HepG2 (cell line): ENCODE results near the gene ACTN4. TPM values are rescaled to one million over a fixed set of nuclear protein-coding genes. Genes with fewer than 3 reads are reported as not detected.
A peak's percentile ranks its signal among the peaks of the same experiment; 100 is the strongest.

Experiments used
- CENPT ChIP-seq: sonication (generic); formaldehyde crosslinking; IDR thresholded peaks from 2 replicates; pipeline ENCODE4 v1.8.0; 2022; ENCODE audit warnings: low read depth, mild to moderate bottlenecking, moderate library complexity, missing genetic modification reagents
- FOSL1 ChIP-seq: sonication (generic); formaldehyde crosslinking; IDR thresholded peaks from 2 replicates; pipeline ENCODE4 v1.9.0; 2021; ENCODE audit warnings: missing genetic modification reagents, borderline replicate concordance
- HNRNPH1 ChIP-seq: fragments of 200-400 bp; formaldehyde crosslinking; optimal IDR thresholded peaks from 2 replicates; pipeline ENCODE3; 2017; ENCODE audit warnings: mild to moderate bottlenecking, low read depth, low read length
- MBD4 ChIP-seq: IDR thresholded peaks from 2 replicates; pipeline ENCODE4 v1.6.1; 2012; ENCODE audit warnings: low read length, inconsistent platforms, borderline replicate concordance
- TMF1 ChIP-seq: sonication (generic); formaldehyde crosslinking; IDR thresholded peaks from 2 replicates; pipeline ENCODE4 v1.8.1; 2022; ENCODE audit warnings: low read depth, missing genetic modification reagents
- ZNF256 ChIP-seq: sonication (generic); formaldehyde crosslinking; conservative IDR thresholded peaks from 2 replicates; pipeline ENCODE4 v1.4.0; 2020; ENCODE audit warnings: missing genetic modification reagents
- ZNF605 ChIP-seq: sonication (generic); formaldehyde crosslinking; IDR thresholded peaks from 2 replicates; pipeline ENCODE4 v1.8.0; 2022; ENCODE audit warnings: mild to moderate bottlenecking, missing genetic modification reagents
- polyA plus RNA-seq, 8 experiments: library from polyadenylated mRNA; depleted of rRNA in 3 of 8; stranded (reverse) in 7 of 8; unstranded in 1 of 8; fragments of >200 nt; fragmentation: Illumina TruSeq in 4 of 8; extraction: Trizol in 4 of 8; gene quantifications; 2 replicates each; pipeline versions ENCODE4 v1.2.1 to v1.2.3, GENCODE V29; 2011 to 2016; ENCODE audit warnings: low read depth in 4 of 8, missing spikeins in 1 of 8, mixed read lengths in 1 of 8; ENCODE audit not compliant: insufficient read depth in 1 of 8
- total RNA-seq, 5 experiments: library from RNA; depleted of rRNA; stranded (reverse); fragments of >200 nt; fragmentation: Illumina TruSeq; extraction: Trizol; gene quantifications; 2 replicates each; pipeline ENCODE4 v1.2.3, GENCODE V29; 2016; ENCODE audit warnings: low read depth in 1 of 5
- TF ChIP-seq, protein P1 (sequence below): sonication (generic); formaldehyde crosslinking; IDR thresholded peaks from 2 replicates; pipeline ENCODE4 v1.4.0; 2020; ENCODE audit warnings: missing genetic modification reagents
- TF ChIP-seq, protein P2 (sequence below): sonication (generic); formaldehyde crosslinking; IDR thresholded peaks from 2 replicates; pipeline ENCODE4 v1.5.0; 2020; ENCODE audit warnings: mild to moderate bottlenecking, missing genetic modification reagents
- TF ChIP-seq, protein P3 (sequence below): sonication (generic); formaldehyde crosslinking; IDR thresholded peaks from 2 replicates; pipeline ENCODE4 v1.4.0; 2020; ENCODE audit warnings: missing genetic modification reagents
- TF ChIP-seq, protein P4 (sequence below): sonication (generic); formaldehyde crosslinking; IDR thresholded peaks from 2 replicates; pipeline ENCODE4 v1.9.0; 2021; ENCODE audit warnings: missing genetic modification reagents, mild to moderate bottlenecking, borderline replicate concordance
- TF ChIP-seq, protein P5 (sequence below): sonication (generic); formaldehyde crosslinking; IDR thresholded peaks from 2 replicates; pipeline ENCODE4 v1.4.0; 2020; ENCODE audit warnings: mild to moderate bottlenecking, missing genetic modification reagents
- TF ChIP-seq, protein P6 (sequence below): sonication (generic); formaldehyde crosslinking; IDR thresholded peaks from 2 replicates; pipeline ENCODE4 v1.9.0; 2021; ENCODE audit warnings: missing genetic modification reagents, borderline replicate concordance

Gene ACTN4
- total and polyA plus RNA-seq, 2 of the 13 experiments (the other 11 are each of a cell fraction or from before 2014, with no cell fraction given): 171 to 192 TPM

DNA sequence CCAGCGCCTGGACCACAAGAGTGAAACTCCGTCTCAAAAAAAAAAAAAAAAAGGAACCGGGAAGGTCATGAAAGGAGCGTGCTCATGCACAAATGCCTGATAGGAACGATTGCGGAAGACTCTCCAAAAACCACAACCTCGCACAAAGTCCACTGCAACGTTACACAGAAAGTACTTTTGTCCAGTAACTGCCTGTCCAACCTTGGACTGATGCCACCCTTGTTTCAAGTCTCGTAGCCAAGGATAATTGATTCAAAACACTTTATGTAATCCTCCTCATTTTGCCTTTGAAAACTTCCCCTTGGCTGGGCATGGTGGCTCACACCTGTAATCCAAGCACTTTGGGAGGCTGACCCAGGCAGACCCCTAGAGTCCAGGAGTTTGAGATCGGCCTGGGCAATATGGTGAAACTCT, 112.1 kb downstream of the ACTN4 start (continued):
- TF ChIP-seq, protein P1, sequence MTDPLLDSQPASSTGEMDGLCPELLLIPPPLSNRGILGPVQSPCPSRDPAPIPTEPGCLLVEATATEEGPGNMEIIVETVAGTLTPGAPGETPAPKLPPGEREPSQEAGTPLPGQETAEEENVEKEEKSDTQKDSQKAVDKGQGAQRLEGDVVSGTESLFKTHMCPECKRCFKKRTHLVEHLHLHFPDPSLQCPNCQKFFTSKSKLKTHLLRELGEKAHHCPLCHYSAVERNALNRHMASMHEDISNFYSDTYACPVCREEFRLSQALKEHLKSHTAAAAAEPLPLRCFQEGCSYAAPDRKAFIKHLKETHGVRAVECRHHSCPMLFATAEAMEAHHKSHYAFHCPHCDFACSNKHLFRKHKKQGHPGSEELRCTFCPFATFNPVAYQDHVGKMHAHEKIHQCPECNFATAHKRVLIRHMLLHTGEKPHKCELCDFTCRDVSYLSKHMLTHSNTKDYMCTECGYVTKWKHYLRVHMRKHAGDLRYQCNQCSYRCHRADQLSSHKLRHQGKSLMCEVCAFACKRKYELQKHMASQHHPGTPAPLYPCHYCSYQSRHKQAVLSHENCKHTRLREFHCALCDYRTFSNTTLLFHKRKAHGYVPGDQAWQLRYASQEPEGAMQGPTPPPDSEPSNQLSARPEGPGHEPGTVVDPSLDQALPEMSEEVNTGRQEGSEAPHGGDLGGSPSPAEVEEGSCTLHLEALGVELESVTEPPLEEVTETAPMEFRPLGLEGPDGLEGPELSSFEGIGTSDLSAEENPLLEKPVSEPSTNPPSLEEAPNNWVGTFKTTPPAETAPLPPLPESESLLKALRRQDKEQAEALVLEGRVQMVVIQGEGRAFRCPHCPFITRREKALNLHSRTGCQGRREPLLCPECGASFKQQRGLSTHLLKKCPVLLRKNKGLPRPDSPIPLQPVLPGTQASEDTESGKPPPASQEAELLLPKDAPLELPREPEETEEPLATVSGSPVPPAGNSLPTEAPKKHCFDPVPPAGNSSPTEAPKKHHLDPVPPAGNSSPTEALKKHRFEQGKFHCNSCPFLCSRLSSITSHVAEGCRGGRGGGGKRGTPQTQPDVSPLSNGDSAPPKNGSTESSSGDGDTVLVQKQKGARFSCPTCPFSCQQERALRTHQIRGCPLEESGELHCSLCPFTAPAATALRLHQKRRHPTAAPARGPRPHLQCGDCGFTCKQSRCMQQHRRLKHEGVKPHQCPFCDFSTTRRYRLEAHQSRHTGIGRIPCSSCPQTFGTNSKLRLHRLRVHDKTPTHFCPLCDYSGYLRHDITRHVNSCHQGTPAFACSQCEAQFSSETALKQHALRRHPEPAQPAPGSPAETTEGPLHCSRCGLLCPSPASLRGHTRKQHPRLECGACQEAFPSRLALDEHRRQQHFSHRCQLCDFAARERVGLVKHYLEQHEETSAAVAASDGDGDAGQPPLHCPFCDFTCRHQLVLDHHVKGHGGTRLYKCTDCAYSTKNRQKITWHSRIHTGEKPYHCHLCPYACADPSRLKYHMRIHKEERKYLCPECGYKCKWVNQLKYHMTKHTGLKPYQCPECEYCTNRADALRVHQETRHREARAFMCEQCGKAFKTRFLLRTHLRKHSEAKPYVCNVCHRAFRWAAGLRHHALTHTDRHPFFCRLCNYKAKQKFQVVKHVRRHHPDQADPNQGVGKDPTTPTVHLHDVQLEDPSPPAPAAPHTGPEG (CRISPR knock-in tag): no peak
- TF ChIP-seq ZNF605 (CRISPR knock-in tag) (peak; percentile 69; the same call in 1 of the 2 replicates), HNRNPH1 (no peak), TMF1 (no peak), ZNF256 (CRISPR knock-in tag) (no peak), CENPT (no peak), FOSL1 (CRISPR knock-in tag) (no peak; the same call in 1 of the 2 replicates), MBD4 (no peak; the same call in 1 of the 2 replicates)
- TF ChIP-seq, protein P2, sequence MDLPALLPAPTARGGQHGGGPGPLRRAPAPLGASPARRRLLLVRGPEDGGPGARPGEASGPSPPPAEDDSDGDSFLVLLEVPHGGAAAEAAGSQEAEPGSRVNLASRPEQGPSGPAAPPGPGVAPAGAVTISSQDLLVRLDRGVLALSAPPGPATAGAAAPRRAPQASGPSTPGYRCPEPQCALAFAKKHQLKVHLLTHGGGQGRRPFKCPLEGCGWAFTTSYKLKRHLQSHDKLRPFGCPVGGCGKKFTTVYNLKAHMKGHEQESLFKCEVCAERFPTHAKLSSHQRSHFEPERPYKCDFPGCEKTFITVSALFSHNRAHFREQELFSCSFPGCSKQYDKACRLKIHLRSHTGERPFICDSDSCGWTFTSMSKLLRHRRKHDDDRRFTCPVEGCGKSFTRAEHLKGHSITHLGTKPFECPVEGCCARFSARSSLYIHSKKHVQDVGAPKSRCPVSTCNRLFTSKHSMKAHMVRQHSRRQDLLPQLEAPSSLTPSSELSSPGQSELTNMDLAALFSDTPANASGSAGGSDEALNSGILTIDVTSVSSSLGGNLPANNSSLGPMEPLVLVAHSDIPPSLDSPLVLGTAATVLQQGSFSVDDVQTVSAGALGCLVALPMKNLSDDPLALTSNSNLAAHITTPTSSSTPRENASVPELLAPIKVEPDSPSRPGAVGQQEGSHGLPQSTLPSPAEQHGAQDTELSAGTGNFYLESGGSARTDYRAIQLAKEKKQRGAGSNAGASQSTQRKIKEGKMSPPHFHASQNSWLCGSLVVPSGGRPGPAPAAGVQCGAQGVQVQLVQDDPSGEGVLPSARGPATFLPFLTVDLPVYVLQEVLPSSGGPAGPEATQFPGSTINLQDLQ (CRISPR knock-in tag): no peak
- TF ChIP-seq, protein P3, sequence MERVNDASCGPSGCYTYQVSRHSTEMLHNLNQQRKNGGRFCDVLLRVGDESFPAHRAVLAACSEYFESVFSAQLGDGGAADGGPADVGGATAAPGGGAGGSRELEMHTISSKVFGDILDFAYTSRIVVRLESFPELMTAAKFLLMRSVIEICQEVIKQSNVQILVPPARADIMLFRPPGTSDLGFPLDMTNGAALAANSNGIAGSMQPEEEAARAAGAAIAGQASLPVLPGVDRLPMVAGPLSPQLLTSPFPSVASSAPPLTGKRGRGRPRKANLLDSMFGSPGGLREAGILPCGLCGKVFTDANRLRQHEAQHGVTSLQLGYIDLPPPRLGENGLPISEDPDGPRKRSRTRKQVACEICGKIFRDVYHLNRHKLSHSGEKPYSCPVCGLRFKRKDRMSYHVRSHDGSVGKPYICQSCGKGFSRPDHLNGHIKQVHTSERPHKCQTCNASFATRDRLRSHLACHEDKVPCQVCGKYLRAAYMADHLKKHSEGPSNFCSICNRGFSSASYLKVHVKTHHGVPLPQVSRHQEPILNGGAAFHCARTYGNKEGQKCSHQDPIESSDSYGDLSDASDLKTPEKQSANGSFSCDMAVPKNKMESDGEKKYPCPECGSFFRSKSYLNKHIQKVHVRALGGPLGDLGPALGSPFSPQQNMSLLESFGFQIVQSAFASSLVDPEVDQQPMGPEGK: peak; percentile 48
- TF ChIP-seq, protein P4, sequence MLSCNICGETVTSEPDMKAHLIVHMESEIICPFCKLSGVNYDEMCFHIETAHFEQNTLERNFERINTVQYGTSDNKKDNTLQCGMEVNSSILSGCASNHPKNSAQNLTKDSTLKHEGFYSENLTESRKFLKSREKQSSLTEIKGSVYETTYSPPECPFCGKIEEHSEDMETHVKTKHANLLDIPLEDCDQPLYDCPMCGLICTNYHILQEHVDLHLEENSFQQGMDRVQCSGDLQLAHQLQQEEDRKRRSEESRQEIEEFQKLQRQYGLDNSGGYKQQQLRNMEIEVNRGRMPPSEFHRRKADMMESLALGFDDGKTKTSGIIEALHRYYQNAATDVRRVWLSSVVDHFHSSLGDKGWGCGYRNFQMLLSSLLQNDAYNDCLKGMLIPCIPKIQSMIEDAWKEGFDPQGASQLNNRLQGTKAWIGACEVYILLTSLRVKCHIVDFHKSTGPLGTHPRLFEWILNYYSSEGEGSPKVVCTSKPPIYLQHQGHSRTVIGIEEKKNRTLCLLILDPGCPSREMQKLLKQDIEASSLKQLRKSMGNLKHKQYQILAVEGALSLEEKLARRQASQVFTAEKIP (CRISPR knock-in tag): no peak
- TF ChIP-seq, protein P5, sequence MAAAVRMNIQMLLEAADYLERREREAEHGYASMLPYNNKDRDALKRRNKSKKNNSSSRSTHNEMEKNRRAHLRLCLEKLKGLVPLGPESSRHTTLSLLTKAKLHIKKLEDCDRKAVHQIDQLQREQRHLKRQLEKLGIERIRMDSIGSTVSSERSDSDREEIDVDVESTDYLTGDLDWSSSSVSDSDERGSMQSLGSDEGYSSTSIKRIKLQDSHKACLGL (CRISPR knock-in tag): no peak
- TF ChIP-seq, protein P6, sequence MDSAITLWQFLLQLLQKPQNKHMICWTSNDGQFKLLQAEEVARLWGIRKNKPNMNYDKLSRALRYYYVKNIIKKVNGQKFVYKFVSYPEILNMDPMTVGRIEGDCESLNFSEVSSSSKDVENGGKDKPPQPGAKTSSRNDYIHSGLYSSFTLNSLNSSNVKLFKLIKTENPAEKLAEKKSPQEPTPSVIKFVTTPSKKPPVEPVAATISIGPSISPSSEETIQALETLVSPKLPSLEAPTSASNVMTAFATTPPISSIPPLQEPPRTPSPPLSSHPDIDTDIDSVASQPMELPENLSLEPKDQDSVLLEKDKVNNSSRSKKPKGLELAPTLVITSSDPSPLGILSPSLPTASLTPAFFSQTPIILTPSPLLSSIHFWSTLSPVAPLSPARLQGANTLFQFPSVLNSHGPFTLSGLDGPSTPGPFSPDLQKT (CRISPR knock-in tag): no peak
